HEK293T (cell line): ENCODE data around the gene BCL2L11.

ENCODE experiments used
- BHLHE40 ChIP-seq: fragments of 450-650 bp; IDR thresholded peaks from 2 replicates; pipeline ENCODE4 v1.6.1; 2016; ENCODE audit warnings: mild to moderate bottlenecking, moderate library complexity, borderline replicate concordance
- CTBP1 ChIP-seq: fragments of 450-650 bp; IDR thresholded peaks from 2 replicates; pipeline ENCODE4 v1.6.1; 2016; ENCODE audit warnings: borderline replicate concordance
- ELF4 ChIP-seq: fragments of 450-650 bp; IDR thresholded peaks from 2 replicates; pipeline ENCODE4 v1.6.1; 2017; ENCODE audit warnings: antibody characterized with exemption
- NFRKB ChIP-seq: fragments of 450-650 bp; IDR thresholded peaks from 2 replicates; pipeline ENCODE4 v1.6.1; 2016; ENCODE audit warnings: mild to moderate bottlenecking, moderate library complexity
- SP1 ChIP-seq: fragments of 450-650 bp; IDR thresholded peaks from 2 replicates; pipeline ENCODE4 v1.6.1; 2017
- ZNF384 ChIP-seq: fragments of 450-650 bp; IDR thresholded peaks from 2 replicates; pipeline ENCODE4 v1.6.1; 2016

- no peak for TF ChIP-seq SP1
- TF ChIP-seq CTBP1, result no peak
- TF ChIP-seq BHLHE40, result no peak
- no peak for TF ChIP-seq ZNF384
- no peak for TF ChIP-seq ELF4
- no peak for TF ChIP-seq NFRKB
Observed at GRCh38 chr2:111161971-111162370, 41.3 kb downstream of the BCL2L11 start.
